Inferior parietal cortex (tissue), 1 donor: Measurements from ENCODE around the gene AGBL4.
A peak's percentile ranks its signal among the peaks of the same experiment; 100 is the strongest.
"Not testable (repeated sequence)": the region's sequence is repeated elsewhere in the genome, so short reads cannot be mapped to it uniquely, and the experiment has no call there.

Experiments used
- DNase-seq: peaks from one replicate; pipeline ENCODE4 v3.0.0-alpha.2; 2016; ENCODE audit errors: extremely low spot score

The AGBL4 gene

GRCh38 chr1:49435291-49435690 lies 588.5 kb downstream of the AGBL4 start:
- no peak for DNase-seq

DNA sequence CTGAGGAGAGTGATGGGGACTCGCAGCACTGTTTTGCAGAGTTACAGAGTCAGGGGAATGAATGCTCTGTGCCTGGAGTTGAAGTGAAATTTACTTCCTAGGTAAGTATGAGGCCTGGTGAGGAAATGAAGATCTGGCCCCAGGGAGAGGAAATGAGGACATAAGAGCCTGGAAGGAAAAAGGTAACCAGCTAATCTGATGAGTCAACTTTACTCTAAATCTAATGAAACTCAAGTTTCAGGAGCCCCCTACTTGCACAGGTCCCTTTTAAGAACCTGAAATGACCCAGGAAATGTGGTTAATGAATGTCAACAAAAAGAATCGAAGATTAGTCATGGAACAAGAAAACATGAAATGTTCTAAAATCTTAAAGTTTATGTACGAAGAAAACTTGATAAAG lies 599.0 kb downstream of the AGBL4 start:
- DNase-seq: no peak

GRCh38 chr1:49416758-49417157 lies 607.0 kb downstream of the AGBL4 start:
- no peak for DNase-seq

DNA sequence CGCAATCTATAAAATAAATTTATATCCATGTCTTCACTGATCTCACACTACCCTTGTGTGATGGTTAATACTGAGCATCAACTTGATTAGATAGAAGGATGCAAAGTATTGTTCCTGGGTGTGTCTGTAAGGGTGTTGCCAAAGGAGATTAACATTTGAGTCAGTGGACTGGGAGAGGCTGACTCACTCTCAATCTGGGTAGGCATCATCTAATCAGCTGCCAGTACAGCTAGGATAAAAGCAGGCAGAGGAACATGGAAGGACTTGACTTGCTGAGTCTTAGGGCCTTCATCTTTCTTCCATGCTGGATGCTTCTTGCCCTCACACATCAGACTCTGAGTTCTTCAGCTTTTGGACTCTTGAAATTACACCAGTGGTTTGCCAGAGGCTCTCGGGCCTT lies 615.4 kb downstream of the AGBL4 start:
- no peak for DNase-seq

- no peak for DNase-seq
Measured at GRCh38 chr1:49397086-49397485, 626.7 kb downstream of the AGBL4 start.

DNA sequence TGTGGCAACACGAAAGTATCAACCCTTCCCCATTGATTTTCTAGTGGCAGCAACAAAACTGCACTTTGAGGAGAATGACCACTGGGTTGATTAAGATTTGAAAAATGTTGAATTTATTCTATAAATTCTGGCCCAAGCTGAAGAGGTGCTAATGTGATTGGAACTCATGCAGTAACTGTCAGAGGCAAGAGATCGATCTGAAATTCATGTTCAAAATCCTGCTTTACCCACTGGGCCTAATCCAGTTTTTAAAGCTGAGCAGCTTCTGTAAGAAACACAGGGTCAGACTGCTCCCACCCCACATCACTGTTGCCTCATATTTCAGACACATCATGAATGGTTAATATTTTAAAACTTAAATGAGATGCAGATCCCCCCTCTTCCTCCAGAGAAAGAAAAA lies 629.6 kb downstream of the AGBL4 start:
- no peak for DNase-seq

GRCh38 chr1:49389699-49390098 lies 634.1 kb downstream of the AGBL4 start:
- DNase-seq: no peak

- DNase-seq: no peak
Measured at GRCh38 chr1:49364676-49365075, 659.1 kb downstream of the AGBL4 start.

GRCh38 chr1:49363628-49364027 lies 660.1 kb downstream of the AGBL4 start:
- no peak for DNase-seq

DNA sequence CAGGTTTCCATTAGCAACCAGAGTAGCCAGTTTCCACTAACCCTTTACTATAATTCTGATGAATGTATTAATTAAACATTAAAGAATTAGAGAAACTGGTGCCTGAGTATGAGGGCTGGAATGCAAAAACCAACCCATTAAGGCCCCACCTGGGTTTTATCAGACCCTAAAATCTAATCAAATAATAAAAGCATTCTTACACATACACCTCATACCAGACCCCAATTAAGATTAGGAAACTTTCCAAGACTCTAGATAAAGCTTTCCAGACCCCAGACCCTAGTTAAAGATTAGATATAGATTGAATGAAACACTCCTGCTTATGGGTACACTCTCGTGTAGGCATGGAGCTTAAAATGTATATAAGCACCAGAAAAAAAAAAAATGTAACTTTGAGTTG lies 665.7 kb downstream of the AGBL4 start:
- no peak for DNase-seq

DNA sequence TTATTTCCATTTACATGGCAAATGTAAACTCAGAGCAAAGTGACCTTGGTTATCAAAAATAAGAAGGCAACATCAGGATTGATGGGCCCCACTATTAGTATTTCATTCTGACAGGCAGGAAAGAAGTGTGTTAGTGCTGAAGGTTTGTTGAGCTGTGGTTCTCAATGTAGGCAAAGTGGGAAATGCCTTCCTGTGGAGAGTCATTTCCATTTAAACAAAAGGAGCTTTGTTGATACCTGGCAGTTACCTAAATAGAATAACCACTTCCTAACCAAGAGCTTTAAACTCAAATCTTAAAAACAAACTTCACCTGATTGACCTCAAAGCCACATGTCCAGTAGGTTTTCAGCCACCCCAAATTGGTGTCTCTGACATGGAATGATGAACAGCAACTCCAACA lies 667.2 kb downstream of the AGBL4 start:
- no peak for DNase-seq

DNA sequence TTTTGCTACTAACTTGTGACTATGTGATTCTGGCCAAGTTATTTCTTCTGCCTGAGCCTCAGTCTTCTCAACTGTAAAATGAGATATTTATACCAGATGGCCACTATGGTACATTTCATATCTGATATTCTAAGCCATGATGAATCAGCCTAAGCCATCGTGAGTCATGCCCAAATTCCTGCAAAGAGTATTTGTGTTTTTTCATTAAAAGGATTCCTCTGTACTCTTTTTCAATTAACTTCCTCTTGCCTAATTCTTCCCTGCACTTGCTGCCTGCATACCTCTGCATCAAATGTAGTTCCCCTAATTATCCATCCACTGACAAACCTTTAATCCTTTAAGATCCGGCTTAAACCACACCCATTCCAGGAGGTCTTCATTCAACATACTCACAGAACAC lies 672.0 kb downstream of the AGBL4 start:
- DNase-seq: peak; percentile 6

GRCh38 chr1:49346767-49347349 lies 676.9 kb downstream of the AGBL4 start:
- no peak for DNase-seq

DNA sequence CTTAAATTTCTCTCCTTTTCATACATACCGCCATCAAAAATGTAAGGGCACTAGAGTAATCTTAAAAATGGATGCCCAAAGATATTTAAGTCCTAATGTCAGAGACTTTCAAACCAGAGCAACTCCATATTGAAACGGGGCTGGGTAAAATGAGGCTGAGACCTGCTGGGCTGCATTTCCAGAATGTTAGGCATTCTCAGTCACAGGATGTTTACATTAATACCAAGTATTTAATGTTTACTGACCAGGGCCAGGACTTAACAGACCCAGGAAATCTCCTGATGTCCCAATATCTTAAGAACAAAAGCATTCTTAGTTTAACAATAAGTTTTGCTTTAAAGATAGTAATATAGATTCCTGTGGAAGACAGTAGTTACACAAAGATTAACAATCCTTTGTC lies 683.2 kb downstream of the AGBL4 start:
- DNase-seq: no peak

DNA sequence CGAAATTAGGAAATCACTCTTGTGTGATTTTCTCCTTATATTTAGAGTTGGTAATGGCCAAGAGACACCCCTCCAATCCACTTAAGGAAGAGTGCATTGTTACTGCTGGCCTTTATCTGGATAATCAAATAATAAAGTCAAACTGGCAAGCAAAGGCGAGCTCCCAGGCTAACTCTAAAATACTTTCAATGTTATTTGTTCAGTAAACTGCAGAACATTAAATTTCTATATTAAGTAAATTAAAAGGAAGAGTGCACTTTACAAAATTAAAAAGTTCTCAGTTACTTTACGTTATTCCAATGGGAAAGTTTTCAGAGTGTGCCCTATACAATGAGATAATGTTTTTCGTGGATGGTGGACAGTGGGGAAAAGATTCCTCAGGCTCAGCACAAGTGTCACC lies 684.7 kb downstream of the AGBL4 start:
- DNase-seq: no peak

- DNase-seq: no peak
Measured at GRCh38 chr1:49337251-49337650, 686.5 kb downstream of the AGBL4 start.

DNA sequence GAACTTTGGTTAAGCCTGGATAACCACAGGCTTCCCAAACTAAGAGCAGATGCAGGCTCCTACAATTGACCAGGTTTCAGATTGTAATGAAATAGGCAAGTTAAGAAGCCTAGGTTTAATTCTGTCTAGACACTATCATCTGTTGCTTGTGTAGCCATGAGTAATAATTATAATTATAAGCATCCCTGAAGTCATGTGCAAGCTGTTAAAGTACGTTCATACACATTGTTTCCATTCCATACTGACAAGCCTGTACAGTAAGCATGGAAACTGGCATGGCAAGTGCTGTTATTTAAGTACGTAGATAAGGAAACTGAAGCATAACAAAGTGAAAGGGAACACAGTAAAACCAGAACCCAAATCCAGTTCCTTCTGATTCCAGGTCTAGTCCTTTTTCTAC lies 689.8 kb downstream of the AGBL4 start:
- no peak for DNase-seq

- DNase-seq: no peak
Measured at GRCh38 chr1:49331066-49331852, 692.5 kb downstream of the AGBL4 start.

DNA sequence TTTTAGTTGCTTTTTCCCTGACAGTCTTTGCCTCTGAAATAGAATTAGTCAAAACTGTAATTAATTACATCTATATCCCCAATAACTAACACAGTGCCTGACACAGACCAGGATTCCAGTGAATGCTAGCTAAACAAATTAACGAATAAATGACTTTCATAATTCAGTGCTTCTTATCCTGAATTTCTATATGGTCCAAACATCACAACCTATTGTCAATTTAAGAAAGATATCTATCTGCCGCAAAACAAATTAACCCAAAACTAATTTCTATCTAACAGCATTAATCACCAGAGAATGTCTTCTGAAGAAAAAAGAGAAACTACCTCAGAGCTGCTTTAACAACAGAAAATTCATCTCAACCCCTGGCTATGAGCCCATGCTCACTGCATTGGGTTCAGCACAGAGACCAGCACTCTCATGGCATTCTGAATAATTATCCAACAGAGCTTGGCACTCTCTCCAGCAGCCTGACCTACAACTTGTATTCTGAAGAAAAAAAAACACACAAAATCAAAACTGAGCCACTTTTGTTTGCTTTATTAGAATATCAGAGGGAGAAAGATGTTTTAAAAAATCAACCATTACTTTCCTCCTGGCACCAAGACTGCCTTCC lies 699.7 kb downstream of the AGBL4 start:
- DNase-seq: peak; percentile 25

GRCh38 chr1:49320493-49320892 lies 703.3 kb downstream of the AGBL4 start:
- DNase-seq: not testable (repeated sequence)

DNA sequence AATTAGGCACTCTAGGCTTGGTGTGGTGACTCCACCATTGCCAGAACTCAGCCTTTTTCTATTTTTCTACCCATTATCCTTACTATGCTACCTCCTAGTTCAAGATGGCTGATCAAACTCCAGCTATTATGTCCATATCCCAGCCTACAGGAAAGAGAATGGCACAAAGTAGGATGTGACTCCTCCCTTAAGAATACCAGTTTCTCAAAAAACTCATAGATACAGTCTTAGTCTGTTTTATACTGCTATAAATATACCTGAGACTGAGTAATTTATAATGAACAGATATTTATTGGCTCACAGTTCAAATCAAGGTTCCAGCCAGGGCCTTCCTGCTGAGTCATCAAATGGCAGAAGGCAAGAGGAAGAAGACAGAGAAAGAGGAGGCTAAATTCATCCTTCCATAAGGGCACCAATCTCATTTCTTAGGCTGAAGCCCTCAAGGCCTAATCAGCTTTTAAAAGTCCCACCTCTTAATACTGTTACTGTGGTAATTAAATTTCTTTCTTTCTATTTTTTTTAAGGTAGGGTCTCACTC lies 704.3 kb downstream of the AGBL4 start:
- no peak for DNase-seq

- DNase-seq: no peak
Measured at GRCh38 chr1:49318218-49318617, 705.5 kb downstream of the AGBL4 start.

DNA sequence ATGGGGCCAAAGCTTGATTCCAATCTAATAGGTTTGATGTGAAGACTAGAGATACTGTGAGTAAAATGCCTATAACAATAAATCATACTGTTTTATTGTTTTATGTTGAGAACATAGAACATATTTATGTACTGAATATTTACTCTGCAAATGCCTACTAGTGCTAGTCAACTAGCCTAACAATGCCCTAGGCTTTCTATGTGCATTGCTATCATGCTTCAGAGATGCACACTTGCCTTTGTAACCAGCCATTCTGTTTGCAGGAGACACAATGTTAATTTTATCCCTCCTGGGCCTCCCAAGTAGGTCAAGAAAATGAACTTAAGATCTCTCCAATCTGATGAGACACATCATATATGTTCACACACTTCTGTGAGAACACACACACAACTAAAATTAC lies 716.3 kb downstream of the AGBL4 start:
- no peak for DNase-seq
